GM21390 (cell line): ENCODE measurements around the gene MACROD2.
A peak's percentile ranks its signal among the peaks of the same experiment; 100 is the strongest.

Source experiments
- ATAC-seq: cut with Tn5 transposase; IDR thresholded peaks from one replicate; pipeline ENCODE4 v1.9.1; 2021; ENCODE audit not compliant: unreplicated experiment

Gene MACROD2

DNA sequence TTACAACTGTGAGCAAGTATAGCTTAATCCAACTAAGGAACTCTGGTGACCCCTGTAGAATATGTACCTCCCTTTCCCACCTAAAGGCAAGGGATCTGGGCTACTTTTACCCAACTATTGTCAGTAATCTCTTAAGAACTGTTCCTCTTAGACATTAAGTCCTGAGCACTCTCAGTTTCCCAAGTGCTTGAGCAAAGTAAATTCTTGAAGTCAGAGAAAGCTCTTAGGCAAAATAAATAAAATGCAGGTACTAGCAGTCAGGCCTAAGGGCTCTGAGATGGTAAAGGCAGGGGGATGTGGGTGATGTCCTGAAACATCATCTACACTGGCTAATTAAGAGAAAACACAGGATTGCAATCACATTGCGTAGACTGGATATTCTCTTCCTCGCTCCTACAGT is 788.5 kb downstream of the MACROD2 start:
- no peak for ATAC-seq

DNA sequence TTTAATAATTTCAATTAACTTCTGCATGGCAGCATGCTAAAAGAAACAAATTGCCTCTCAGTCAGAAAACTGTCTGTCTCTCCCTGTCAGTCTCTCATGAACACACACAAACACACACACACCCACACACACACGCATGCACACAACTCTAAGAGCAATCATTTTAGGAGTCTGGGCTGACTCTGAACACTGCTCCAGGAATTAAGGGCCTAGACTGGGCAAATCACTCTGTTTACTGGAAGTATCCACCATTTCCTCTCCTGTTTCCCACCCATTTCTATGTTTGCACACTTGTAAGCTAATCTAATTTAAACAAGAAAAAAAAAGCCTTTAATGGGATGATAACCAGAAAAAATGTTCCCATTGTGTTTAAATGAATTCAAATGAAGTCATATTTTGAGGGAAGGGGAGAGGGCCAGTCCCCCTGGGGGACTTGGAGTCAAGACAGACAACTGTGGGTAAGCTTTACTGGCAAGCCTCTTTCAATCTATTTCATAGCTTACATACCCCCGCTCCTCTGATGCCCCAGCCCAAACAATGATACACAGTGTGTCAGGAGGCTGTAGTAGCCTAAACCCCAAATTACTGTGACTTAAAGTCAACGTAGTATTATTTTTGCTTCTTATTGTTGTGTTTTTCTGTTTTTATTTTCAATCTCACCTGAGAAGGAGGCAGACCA is 789.9 kb downstream of the MACROD2 start:
- ATAC-seq, result no peak

DNA sequence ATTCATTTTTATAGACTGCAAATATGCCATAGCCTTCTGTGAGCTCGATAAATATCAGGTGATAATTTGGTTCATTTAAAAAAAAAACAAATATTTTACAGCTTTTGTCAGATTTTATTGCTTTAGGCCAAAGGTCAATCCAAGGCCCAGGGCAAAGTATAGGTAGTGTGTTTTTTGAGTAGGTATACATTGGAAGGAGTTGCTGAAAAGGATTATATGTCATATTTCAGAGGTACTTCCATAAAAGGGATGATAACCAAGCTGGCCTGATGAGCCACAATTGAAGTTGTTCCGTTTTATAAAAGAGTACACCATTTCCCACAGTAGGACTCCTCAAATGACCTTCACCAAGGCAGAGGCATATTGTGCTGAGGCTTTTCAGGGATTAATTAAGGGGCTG is 794.9 kb downstream of the MACROD2 start:
- no peak for ATAC-seq

DNA sequence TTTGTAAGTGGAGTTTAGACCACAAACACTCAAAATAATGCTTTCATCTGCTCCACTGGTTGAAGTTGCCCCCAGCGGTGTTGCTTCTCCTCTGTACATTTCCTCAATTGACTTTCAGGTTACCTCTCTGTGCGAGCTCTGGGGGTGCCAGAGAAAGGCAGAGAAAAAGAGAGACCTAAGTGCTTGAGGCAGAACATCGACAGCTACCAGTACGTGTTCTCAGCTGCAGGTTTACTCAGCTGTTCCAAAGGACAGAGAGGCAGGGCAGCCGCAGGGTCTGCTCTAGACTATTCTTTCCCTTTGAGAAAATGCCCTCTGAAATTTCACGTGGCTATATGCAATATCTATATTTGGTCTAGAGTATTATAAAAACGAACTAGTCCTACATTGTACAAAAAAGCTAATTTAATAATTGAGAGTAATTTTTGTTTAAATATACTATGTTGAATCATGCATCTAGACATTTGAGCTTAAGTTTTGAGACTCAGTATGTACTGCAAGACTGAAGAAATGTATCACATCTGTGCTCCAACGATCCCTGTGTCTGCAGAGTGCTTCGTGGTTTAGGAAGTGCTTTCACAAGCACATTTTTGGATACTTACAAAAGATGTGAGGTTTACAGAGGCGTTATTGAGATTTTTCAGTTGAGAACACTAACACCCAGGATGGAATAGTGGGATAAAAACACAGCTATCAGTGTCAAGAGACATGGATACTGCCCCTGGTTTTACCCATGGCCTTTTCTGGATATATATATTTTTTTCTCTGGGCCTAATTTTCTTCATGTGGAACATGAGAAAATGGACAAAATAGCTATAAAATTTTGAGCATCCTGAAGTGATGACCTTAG is 795.7 kb downstream of the MACROD2 start:
- no peak for ATAC-seq

DNA sequence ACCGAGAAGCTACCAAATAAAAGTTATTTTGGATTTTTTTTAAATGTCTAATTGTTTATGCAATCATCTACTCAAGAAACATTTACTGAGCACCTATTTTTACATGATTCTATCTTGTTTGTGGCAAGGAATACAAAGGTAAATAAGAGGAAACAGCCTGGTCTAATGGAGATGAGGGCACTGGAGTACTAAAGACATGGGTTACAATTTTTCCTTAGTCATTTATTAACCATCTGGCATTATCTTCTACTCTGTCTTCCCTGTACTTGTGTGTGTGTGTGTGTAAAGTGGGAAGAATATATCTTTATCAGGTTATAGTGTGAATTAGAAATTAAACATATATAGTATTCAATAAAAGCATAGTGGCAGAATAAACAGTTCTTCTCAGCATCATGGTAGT is 797.6 kb downstream of the MACROD2 start:
- no peak for ATAC-seq

DNA sequence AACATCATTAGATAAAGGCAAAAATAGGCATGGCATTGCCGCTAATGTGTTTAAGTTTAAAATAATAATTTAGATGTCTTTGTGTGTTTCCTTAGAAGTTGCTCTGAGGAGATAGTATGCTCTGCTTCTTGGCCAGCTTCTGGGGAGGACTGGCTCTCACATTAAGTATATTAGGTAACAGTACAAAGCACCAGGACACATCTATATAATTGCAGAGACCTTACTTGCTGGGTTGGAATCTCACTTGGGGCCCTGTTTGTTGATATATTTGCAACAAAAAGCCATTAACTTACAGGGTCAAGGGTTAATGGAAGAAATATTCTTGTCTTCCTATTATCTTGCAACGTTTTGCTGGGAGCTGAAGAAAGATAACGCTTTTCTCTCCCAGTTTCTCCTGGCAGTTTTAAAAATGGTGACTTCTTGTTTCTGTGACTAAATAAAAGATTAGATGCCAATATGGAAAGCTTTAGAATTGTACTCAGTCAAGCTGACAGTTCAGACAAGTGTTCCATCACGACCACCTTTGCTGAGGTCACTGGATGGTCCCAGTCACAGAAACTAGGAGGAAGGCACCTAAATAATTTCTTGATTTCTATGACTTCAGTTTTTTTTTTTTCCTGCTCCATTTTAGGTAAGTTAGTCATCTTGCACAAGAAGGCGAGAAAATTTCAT is 804.4 kb downstream of the MACROD2 start:
- ATAC-seq, result no peak

DNA sequence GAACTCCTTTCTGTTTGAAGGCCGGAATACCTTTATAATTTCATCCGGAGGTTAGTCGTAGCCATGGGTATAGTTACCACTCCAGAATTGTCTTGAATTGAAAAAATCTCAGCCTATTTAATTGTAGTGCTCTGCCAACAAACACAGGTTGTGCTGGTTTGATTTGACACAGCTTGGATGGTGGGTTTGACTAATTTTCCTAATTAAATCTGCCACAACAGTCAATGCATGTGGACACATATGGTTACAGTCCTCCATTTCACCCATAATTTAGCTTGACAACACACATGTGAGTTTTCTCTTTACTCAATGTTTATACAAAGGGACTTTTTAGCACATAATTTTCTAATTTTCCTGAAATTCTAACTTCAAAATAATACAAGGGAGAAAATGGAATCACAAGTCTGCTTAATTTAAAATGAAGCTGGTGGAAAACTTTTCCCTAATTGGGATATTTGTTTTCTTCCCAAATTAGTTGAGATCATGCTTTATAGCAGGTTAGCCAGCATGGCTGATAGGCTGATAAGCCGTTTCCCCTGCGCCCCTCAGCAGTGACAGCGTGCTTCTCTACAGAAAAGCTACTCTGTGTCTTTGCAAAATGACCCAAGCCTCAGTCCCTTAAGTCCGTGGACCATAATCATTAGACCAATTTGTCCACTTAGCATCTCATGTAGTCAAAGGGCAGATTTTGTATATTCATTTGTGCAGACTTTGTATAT is 805.5 kb downstream of the MACROD2 start:
- no peak for ATAC-seq

DNA sequence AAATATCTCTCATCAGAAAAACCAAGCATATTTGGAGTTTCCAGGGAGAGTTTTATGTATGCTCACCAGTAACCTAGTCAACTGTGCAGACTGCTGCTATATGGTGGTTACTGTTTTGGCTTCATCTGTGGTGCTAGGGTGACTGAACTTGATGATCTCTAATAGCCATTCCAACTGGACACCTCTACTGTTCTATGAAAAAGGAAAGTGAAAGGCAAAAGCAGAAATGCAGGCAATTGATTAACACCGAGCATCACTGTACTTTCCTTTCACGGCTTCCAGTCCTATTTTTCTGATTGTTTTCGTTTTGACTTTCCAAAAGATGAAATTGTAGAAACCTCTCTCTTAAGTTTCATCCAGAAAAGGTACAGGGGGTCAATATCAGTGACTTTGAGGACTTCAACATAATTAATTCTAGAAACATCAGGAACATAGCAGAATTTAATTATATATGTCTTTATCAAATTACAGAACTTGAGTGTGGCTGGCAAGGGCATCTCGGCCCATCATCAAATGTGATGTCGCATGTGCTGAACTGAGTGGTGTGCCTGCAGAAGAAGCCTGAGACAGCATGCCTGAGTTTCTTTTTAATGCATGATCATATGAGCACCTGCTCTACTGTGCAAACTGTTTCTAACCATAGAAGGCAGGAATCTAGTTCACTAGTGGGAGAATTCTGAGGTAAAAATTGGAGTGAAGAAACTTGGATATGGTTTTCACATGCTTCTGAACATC is 806.4 kb downstream of the MACROD2 start:
- no peak for ATAC-seq

DNA sequence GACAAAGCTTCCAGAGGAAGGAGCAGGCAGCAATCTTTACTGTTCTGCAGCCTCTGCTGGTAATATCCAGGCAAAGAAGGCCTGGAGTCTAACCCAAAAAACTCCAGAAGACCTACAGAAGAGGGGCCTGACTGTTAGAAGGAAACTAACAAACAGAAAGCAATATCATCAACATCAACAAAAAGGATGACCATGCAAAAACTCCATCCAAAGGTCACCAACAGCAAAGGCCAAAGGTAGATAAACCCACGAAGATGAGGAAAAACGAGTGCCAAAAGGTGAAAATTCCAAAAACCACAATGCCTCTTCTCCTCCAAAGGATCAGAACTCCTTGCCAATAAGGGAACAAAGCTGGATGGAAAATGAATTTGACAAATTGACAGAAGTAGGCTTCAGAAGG is 811.9 kb downstream of the MACROD2 start:
- ATAC-seq, result no peak

DNA sequence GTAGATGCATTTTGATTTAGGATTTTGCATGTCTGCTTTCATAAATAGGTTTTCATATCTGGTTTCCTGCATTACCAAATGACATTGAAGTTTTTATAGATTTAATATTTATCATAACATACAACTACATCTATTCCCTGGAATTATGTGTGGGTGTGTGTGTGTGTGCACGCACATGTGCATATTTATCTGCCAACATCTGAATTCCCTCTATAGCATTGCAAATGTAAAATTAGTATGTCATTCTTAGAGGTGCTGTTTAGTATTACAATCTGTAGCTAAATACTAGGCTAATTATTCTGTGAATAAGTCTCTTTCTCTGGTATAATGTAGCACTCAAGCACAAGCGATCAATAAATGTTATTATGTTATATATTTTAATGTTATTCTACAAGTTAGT is 820.0 kb downstream of the MACROD2 start:
- ATAC-seq, result no peak

DNA sequence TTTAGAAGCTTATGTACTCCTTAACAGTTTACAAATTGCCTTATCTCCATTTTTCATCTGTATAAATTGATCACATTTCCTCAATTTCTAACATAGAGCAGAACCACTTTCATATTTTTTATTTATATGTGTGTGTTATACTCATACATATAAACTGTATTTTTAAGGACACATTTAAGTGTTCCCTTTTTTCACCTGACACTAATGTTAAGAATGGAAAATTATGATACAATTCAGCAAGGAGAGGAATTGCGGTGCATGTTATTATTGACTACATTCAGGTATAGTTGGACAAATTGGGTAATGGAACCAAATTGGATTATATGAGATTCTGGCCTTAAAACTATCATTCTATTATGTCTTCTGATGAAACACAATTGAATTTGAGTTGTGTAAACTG is 821.2 kb downstream of the MACROD2 start:
- ATAC-seq, result no peak

DNA sequence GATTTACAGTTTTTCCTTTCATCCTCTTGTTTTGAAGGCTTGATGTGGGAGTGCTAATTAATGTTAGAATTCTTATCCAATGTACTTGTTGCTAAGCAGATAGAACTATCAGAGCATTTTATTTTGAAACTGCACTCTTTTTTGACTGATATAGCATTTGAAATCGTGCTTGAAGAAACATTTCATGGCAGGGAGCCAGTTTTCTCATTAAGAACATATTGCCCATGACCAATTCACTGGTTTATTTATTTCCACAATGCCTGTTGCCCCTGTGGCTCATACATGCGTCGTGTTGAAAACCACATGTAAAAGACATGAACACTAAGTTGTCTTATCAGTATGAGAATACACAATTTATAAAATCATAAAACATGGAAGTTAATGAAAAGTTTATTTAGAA is 821.8 kb downstream of the MACROD2 start:
- ATAC-seq, result no peak

DNA sequence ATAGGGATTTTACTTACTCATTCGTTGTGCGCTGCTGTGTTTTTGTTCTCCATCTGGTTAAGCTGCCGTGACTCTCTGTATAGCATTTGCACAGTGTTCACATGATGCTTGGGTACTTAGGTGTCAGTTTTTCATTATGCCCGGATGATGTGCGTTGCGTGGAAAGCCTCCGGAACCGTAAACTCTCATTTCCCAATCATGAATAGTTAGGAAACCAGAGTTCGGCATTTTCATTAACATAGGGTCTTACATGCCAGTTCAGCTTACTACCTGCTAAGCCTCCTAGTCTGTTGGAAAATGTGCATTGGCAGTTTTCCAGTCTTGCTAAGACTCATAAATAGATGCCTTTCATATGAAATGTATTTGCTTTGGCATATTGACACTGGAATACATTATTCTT is 825.5 kb downstream of the MACROD2 start:
- ATAC-seq, result no peak

DNA sequence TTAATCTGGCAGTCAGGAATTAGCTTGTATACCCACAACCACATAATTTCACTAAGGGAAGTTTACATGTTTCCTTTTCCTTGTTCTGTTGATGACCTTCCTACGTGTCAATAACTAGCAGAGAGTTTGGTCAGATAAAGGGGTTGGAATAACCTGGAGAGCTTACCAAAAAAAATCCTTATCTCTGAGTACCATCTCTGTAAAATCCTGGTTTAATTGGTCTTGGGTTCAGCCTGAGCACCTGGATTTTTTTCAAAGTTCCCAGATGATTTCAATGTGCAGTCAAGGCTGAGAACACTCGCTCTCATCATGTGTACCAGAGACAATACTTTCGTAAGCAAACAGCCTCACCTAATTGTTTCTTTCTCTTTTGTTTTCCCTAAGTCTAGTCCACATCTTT is 825.9 kb downstream of the MACROD2 start:
- ATAC-seq, result no peak

DNA sequence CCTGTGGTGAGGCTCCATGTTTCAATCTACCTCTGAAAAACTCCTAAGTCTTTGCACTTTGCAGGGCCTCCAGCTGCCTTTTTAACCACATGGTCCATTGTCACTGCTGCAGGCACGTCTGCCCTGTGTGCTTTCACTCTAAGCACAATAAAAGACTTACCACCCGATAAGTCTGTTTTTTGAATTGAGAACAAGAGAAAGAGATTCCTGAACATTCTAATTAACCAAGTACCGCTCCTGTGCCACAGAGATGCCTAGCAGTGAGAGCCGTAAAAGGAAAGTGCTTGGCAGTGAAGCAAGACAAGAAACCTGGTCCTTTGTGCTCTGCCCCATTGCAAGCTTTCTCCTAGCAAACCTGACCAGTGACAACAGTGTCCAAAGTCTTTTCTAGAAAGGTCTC is 829.7 kb downstream of the MACROD2 start:
- ATAC-seq, result no peak

DNA sequence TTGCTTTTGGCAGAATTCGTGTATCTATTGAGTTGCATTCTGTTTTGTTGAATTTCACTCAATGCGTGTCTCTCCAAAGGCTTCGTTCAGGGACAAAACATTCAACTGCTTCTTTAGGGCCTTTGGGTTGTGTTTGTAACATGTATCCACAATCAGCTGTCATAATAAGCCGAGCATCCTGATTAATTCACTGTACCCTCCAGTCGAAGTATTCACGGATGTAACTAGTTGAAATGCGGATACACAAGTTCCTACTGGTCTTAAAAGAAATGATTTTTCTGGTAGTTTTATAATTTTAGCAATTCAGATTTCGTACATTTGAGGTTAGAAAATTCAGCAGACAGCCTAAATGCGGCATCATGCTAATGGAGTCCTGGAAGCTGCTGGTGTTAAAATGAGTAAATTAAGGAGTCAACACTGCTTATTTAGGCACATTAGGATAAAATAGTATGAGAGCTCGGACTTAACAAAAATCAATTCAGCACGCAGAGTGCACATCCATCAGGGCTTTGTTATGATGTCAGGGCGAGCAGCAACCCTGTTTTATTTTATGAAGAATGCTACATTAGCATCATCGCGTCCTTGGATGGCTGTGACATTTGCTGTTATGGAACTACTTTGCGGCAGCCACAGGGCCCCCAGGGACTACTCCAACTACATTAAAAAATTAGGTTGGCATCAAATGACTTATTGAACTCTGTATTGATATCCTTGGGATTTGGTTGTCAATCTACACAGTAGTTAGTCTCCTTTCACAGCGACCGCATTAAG is 831.4 kb downstream of the MACROD2 start:
- ATAC-seq, result no peak

DNA sequence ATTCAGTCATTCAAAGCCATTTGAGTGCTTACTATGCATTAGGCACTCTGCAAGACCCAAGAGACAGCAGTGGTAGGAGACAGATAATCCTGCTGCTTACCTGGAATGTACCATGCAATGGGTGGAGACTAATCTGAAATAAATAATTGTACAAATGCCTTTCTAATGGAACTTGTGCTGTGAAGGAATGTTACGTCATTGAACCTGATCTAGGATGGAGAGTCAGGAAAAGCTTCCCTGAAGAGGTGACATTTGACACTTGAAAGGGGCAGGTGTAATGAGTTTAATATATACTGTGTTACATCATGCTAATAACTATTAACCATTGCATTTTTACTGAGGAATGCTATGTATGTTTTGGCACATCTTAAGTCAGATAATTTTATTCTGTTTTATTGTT is 833.1 kb downstream of the MACROD2 start:
- no peak for ATAC-seq

DNA sequence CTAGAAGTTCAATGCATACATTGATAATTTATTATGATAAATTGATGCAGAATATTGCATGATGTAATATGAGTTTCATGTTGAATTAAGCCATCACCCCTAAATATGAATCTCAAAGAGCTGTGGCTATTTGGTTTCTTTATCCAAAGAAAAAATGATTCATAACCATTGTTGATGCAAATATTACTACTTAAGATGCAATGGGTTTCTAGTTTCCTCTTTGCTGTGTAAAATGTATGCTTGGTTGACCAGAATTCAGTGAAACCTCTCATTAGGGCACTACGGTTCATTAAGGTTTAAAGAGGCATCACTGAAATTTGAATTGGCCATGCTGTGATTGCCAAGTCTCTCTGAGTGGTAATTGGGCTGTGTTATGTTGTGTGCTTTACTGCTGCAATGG is 834.6 kb downstream of the MACROD2 start:
- peak; percentile 56 for ATAC-seq

DNA sequence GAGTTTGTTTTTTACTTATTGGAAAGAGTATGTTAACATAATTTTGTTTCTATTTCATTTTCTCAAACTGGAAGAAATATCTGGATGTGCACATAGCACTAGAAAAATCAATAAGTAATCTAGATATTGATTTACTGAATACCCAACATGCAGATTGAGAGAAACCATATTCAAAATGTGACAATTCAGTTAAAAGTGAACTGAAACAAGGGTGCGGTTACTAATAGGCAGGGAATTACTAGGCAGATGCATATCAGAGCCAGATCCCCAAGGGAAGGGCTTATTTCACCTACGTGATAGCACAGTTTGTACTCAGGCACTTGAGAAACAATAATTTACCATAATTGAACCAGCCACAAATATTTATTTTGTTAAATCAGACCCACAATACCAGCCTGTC is 835.1 kb downstream of the MACROD2 start:
- peak; percentile 69 for ATAC-seq

DNA sequence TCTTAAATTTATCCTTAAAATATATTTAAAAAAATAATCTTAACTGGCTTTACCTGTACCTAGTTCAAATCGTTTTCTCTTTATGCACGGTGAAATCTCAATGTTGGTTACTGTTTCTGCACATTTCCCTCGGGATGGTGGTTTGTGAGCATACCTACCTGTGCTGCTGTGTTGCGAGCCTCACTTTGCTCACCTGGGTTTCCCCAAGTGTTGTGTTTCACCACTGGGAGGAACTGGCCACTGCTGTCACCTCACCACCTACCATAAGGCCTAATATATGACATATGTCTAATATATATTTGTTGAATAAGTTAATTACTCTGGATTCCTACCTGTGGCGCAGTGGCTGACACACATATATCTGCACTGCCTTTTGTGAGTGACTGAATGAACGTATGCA is 835.6 kb downstream of the MACROD2 start:
- ATAC-seq, result peak; percentile 22
